HG02970 (cell line): Measurements from ENCODE around the gene ADARB2.

ENCODE experiments used
- ATAC-seq: cut with Tn5 transposase; IDR thresholded peaks from one replicate; pipeline ENCODE4 v1.9.1; 2021; ENCODE audit warnings: mild to moderate bottlenecking, moderate library complexity, moderate number of reproducible peaks; ENCODE audit not compliant: unreplicated experiment, low FRiP score

Gene ADARB2

DNA sequence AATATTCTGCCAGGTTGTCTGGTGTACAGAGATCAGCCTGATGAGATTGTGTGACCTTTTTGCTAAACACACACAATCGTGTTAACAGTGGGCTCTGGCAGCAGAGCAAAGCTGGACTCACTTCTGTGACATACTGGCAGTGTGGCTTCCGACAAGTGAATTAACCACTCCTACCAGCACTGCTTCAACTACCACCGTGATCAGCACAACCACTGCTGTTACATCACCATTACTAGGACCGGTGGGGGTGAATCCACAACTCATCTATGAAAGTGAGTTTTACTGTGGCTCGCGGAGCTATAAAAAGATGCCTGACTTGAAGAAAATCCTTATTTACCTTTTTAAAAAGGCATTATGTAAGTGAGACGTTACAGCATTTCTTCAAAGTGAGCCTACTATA lies 545.6 kb downstream of the ADARB2 start:
- ATAC-seq = no peak

DNA sequence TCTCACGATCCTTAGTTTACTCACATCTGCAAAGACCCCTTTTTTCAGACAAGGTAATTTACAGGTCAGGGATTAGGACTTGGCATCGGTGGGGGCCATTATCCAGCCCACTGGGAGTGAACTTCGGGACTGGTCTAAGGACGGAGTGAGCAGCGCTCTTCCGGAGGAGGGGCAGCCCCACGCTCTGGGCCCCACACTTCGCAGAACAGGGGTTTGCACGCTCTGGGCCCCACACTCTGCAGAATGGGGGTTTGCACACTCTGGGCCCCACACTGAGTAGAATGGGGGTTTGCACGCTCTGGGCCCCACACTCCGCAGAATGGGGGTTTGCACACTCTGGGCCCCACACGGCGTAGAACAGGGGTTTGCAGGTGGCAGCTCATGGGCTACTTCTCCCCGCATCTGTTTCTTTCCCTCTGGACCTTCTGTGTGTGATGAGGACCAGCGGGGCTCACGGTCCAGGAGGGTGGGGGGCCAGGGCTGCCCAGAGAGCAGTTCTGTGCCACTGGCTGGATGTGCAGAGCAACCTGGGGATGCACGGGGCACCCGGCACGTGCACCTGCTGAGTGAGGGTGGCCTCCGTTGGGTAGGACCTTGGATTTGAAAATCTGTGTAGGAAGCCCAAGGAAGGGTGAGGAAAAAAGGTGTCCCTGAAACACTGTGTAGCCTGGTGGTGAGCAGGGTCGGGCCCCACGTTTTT lies 546.4 kb downstream of the ADARB2 start:
- ATAC-seq = no peak

DNA sequence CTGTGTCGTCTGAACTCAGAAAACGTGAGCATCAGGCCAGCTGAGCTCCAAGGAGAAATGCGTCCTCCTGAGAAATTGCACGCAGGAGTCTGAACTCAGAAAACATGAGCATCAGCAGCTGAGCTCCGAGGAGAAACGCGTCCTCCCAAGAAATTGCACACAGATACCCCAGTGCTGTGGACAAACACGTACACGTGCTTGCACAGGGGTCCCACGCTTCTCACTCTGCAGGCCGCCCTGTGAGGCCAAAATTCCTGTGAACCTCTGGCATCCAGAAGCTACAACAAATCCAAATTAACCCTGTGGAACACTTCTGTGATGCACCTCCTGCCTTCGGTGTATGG lies 547.3 kb downstream of the ADARB2 start:
- ATAC-seq = no peak

DNA sequence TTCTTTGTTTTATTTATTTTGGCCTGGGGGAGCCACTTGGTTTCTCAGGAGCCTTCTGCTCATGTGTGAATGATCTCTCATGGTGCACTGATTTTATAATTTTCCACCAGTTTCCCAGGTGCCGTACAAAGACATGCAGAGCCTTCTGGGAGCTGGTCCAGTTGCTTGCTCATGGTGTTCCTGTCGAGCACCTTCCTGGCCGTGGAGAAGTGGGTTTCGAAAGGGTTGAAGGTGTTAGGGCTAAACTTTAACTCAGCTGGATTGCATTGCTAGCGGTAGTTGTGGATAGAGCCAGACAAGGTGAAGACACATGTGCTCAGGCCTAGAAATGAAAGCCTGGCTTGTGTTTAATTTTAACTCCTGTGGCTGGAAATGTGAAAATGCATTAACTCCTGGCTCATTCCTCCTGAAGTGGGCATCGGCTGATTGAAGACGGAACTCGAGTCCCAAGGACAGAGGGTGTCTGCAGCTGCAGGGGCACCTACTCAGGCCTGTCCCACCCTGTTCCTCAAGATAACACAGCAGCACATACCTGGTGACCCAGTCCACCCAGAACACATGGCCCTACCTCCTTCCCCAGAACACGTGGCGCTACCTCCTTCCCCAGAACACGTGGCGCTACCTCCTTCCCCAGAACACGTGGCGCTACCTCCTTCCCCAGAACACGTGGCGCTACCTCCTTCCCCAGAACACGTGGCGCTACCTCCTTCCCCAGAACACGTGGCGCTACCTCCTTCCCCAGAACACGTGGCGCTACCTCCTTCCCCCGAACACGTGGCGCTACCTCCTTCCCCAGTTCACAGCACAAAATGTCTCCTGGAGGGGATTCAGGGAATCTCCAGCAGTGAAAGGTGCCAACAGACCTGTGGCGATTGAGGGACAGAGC lies 547.9 kb downstream of the ADARB2 start:
- ATAC-seq = no peak

DNA sequence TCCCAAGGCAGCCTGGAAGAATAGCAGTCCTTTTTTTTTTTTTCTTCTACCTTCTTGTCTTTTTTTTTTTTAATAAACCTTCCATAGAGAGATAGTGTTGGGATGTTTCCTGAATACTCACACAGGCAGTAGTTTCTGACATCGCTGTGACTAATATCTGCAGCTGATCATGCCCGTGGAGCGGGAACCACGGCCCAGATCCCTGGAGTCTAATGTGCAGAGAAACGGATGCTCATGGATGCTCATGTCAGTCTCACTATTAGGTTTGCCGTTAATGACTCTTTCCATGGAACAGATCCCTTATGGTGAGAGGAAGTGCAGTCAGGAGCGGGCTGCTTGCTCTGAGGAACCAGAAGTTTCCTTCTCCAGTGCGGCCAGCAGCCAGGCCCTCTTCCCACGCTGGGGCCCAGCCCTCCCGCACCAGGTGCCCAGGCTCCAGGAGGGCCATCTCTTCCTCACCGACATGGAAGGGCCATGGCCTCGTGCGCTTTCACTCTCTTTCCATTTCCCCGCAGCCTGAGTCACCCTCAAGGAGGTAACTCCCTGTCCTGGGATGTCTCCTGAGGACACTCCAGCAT lies 548.7 kb downstream of the ADARB2 start:
- ATAC-seq = no peak

DNA sequence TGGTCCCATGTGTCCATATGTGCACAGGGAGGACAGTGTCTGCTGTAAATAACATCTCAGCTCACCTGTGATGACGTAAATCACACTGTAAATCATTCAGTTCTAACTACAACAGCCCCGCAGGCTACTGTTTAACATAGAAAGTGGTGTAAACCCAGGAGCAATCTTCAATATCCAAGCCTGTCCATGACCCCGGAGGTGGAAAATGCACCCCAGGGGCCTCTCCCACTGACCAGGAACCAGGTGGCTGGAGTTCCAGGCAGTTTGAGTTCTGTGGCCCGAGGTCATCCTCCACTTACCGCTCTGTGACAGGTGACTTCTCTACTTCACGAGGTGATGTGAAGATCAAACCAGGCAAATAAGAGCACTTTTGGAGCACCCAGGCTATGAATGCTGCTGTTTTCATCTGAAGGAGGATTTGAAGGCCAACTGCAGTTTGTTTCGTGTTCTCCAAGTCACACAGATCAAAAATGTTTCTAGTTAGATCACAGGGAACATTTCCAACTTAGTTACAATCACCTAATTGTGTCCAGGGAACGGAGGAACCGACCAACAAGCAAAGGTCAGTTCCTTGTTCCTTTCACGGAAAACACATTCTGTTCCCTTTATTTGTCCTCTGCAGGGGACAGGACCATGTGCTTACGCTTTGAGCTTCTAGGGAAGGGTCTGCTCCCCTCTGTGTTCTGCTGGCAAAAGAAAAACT lies 549.3 kb downstream of the ADARB2 start:
- no peak for ATAC-seq

DNA sequence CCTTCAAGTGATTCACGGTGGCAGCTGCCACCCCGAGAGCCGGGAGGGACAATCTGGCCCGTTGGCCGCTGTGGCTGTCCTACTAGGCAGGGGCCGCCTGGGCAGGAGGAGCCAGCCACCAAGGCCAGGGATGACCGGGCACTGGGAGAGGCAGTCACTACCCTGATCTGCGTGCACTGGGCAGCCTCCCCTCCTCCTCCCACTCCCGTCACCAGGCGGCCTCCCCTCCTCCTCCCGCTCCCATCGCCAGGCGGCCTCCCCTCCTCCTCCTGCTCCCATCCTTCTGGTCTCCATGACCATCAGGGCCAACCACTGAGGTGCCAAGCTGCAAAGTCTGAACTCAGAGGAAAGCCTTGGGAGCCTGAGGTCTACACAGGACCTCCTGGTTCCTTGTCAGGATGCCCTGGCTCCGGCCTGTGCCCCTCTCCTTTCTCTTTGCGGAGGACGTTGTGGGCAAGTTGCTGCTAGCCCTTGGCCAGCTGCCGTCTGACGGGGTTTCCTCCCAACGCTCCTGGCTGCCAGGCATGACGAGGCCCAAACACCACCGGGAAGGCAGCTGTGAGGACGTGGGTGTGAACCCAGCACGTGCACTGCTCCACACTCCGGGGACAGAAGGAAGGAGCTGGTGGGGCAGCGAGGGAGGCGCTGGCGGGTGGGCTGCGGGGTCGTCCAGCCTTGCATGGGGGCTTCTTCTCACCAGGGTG lies 550.0 kb downstream of the ADARB2 start:
- no peak for ATAC-seq

DNA sequence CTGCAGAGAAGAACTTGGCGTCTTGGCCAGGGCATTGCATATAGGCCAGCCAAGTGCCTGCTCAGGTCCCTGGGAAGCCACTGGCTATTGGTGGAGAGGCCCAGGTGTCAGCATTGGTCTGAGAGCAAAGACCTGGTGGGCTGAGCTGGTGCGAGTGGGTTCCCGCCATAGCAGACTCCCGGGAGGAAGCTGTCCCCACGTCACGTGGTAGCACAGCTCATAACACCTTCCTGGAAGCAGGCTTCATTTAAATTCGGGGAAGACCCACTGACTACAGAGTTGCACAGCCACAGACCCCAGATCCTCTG lies 550.7 kb downstream of the ADARB2 start:
- no peak for ATAC-seq

DNA sequence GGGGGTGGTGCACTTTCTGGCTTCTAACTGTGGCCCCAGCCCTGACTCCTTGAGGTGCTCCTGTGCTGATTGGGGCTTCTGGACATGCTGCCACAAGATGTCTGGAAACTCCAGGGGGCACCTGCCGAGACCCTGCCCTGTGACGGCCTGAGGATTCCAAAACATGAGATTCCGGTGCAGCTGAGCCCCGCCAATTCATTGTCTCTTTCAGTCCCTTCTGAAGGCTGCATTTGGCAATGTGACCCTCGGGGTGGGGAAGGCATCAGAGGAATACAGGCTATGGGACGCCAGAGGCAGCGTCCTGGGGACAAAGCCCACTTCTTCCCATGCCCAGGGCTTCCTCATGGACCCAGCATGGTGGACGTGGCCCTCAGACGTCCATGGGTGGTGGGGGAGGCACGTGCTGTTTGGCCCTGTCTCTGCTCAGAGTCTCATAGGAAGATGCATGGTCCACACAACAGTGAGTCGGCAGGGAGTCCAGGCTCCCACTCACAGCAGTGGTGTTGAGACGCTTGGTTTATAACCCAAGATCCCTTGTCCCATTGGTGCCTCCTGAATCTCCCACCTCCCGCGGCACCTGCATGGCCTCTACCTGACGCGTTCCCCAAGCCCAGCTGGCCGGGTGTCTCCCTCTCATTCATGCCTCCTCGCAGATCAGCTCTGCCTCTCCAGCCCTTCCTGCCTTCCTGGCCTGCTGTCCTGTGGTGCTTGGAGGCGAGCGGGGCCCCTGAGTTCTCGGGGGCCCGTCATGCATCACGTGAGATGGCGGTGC lies 551.2 kb downstream of the ADARB2 start:
- ATAC-seq = no peak

DNA sequence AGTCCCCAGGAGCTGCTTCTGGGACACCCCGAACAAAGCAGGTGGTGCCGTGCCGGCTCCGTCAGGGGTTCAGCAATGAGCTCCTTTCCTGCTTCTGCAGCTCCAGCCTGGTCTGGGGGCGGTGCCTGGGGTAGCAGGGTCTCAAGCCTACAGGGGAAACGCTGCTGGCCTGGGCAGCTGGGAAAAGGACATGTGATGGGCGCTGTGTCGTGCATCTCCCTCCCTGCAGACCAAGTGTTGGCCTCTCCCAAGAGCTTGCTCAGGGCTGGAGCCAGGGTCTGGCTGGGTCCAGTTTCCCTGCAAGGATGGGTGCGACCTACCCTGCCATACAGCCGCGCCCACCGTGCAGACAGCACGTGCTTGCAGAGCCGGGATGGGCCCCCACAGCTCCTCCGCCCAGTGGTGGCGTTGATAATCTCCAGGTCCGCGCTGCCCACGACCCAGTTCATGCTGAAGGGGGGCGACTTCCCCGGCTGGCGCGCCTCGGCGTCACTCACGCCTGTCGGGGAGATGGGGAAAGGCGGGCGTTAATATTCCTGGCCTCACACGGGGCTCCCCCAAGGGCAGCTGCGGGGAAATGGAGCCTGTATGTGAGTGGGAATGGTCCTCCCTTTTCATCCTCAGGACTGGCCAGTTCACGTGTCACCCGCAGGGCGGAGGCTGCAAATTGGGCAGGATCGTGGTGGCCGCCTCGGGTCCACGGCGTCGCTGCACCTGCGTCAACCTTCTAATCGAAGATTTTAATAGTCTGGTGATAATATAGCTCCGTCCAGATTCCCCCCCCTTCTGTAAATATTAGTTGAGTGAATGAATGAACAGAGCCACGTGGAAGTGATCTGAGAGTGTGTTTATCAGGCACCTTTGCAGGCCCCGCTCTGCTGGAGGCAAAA lies 552.5 kb downstream of the ADARB2 start:
- ATAC-seq = no peak

DNA sequence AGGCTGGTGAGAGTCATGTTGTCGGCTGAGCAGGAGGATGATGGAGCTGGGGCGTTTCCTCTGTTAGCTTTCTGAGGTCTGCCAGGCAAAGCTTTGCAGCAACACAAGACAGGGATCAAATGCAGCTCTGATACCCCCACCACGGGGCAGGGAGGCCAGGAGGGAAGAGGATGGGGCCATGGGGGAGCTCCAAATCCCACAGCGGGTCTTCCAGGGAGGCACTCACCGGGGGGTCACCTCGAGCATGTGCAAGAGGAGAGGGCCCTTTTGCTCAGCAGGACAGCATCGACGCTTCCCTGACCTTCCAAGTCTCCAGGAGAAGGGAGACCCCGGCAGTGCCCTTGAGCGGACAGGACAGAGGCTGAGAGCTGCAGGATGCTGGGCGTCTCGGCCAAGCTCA lies 553.6 kb downstream of the ADARB2 start:
- ATAC-seq = no peak

DNA sequence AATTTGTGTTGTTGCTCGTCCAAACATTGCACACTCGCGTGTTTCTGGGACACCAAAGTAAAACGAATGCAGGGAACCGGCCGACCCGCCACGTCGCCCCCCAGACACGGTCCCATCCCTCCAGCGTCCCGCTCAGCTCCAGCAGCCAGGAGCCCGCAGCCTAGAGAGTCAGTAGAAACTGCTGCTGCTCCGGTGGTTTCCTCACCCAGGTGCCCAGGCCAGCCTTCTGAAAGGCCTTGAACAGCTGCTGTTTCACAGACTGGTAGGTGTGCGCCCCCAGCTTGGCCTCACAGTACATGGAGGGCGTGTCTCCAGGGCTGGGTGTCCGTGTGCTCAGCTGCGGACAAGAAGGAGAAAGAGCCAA lies 554.3 kb downstream of the ADARB2 start:
- ATAC-seq = no peak

DNA sequence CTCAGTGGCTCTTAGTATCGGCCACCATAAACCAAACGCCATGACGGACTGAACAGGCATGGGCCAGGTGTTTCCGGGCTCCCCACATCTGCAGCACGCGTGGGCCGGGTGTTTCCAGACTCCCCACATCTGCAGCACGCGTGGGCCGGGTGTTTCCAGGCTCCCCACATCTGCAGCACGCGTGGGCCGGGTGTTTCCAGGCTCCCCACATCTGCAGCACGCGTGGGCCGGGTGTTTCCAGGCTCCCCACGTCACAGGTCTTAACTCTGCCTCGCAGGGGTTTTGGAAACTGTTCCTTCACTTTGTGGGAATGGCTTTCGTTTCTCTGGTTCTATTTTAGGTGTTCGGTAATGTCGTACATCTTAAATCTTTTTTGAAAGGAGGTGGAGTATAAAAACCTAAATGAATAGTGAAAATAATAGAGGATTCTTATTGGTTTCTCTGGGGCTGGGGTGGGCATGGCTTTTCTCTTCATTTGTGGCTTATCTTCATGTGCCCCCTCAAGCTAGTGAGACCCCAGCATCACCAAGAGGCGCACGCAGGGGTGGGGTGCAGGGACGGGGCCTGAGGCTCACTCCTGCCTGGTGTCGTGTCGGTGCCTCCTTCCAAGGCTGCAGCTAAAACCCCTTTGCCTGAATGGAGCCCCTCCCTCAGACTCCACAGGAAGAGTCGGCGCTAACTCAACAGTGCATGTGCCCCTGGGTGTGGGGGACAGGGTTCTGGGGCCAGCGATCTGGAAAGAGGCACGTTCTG lies 554.9 kb downstream of the ADARB2 start:
- ATAC-seq = no peak

DNA sequence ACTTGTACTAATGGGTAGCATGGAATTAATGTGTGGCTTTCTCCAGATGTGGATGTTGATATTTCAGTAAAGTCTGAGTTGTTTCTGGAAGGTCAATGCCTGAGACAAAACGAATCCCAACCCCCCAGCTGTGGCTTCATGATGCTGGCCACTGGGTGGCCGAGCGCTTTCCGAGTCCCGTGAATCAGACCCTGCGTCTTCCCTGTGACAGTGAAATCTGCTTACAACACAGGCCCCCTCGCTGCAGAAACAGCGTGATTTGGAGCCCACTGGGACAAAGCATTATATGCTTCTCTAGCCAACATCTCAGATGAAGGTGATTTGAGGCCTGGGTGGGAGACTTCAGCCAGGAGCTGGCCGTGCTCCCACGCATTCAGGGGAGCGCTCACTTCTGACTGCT lies 556.5 kb downstream of the ADARB2 start:
- no peak for ATAC-seq

DNA sequence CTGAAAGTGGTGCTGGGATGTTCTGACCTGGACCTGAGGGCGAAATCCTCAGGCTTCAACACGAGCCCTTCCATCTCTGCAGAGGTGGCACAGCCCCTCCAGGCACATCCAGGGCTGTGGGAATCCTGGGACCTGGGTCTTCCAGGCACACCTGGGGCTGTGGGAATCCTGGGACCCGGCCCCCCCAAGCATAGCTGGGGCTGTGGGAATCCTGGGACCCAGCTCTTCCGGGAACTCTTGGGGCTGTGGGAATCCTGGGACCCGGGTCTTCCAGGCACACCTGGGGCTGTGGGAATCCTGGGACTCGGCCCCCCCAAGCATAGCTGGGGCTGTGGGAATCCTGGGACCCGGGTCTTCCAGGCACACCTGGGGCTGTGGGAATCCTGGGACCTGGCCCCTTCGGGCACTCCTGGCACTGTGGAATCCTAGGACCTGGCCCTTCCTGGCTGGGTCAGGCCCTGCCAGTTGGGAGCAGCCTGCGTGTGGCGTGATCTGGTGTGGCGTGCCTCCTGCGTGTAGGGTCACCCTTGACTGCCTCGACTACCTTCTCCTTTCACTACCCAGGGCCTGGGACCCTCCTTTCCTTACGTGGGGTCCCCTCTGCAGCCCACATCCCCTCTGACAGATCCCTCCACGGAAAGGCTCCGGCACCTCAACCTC lies 557.1 kb downstream of the ADARB2 start:
- no peak for ATAC-seq

DNA sequence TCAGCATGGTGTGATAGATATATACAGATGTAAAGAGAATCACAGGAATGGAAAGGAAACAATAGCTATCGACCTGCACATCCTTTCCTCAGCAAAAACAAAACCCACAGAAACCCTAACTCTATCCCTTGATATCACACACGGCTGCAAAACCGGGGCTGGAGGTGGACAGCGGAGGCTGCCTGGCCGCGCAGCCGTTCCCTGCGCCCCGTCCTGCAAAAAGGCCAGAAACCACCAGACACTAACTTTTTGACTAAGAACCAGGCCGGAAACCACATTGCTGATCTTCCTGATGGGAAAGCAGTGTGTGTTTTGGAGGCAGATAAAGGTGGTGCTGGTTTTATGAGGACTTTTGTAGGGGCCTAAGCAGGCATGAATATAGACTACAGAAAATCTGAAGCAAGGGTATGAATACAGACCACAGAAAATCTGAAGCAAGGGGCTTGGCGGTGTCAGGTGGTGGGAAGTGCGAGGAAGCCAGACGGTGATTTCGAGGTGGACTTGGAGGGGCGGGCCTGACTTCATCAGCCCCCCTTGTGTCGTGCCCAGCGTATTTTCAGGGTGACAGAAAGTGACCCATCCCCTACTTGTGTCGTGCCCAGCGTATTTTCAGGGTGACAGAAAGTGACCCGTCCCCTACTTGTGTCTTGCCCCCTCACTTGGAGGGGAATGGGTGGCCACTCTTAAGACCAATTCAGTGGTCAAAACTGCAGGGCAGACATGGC lies 557.8 kb downstream of the ADARB2 start:
- no peak for ATAC-seq

DNA sequence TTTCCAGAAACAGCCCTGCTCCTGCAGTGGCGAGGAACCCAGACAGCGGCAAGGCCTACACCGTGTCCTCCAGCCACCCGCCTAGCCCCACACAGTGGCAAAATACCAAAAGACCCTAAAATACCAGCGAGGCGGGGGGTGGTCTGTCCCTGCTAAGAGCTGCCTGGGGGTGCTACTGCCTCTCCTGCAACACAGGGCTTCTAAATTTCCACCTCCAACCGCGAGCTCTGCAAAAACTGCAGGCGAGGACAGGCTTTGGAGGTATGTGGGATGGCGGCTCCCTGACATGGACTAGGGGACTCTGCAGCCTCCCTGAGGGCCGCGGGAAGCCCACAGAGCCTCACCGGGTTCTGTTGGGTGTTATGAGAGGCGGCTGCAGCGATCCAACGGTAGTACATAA lies 558.8 kb downstream of the ADARB2 start:
- ATAC-seq = no peak
